Activated gamma-delta T cell (primary cell): ENCODE results near the gene NUP214.
A peak's percentile ranks its signal among the peaks of the same experiment; 100 is the strongest.
"Not testable (repeated sequence)": the region's sequence is repeated elsewhere in the genome, so short reads cannot be mapped to it uniquely, and the experiment has no call there.

Experiments used
- DNase-seq: peaks from one replicate; lab custom pipeline; 2025; lab: John Stamatoyannopoulos, UW

Gene NUP214

DNA sequence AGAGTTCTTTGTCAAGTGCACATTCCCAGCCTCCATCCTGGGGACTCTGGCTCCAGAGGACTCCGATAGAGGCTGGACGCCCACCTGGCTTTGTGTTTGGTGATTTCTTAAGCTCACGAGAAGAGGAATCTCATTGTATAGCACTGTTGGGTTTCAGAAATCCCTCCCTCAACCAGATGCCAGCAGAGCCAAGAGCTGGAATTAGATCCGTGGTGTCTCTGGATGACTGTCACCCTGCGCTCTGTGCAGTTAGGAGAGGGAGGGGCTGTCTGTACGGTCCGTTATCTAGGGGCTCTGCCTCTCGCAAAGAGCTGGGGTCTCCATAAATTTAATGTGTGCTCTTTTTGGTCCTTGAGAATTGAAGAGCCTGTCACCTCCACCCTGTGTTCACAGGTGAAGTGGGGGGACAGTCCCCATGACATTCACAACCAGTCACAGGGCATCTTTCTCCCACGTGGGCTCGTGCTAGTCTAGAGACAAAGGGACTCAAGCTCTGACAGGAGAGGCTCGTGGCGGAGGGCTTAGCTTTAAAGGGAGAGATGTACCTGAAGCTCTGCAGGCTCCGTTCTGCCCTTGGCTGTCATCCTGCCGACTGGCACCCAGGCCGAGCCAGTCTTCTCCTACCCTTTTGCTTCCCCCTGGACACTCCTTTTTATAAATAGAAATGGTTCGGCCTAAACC lies 109.6 kb downstream of the NUP214 start:
- no peak for DNase-seq

GRCh38 chr9:131235480-131235851 lies 110.1 kb downstream of the NUP214 start:
- DNase-seq, result no peak

GRCh38 chr9:131236161-131236560 lies 110.8 kb downstream of the NUP214 start:
- no peak for DNase-seq

GRCh38 chr9:131236761-131237160 lies 111.4 kb downstream of the NUP214 start:
- DNase-seq, result no peak

GRCh38 chr9:131237291-131237690 lies 111.9 kb downstream of the NUP214 start:
- DNase-seq, result no peak

- DNase-seq, result peak; percentile 42
Observed at GRCh38 chr9:131237931-131238401, 112.6 kb downstream of the NUP214 start.

DNA sequence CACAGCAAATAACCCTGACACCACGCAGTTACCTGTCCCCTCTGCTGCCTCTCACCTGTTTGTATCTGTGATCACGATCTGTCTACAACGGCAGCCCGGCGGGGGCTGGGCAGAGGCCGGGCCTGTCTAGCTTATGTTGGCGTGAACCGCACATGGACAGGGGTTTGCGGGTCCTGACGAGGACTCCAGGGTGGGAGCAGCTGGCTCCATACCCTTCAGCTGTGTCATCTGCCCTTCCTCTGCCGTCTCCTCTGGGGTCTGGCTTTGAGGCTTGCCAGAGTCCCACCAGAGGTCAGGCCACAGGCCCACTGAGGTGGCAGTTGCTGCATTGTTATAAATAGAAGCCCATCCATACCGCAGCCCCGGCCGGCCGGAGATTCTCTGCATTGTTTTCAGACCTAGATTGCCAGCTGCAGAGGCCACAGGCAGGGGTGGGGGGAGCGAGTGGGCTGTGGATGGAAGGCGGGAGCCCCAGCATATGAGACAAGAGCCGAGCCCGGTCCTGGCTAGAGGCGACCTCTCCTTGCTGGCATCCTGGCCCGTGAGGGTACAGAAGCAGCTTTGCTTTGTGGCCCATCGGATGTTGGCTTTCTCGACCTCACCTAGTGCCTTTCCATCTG lies 113.1 kb downstream of the NUP214 start:
- no peak for DNase-seq

GRCh38 chr9:131239161-131239975 lies 114.0 kb downstream of the NUP214 start:
- DNase-seq, result no peak

GRCh38 chr9:131240047-131240921 lies 114.9 kb downstream of the NUP214 start:
- no peak for DNase-seq

GRCh38 chr9:131244331-131244730 lies 118.9 kb downstream of the NUP214 start:
- DNase-seq, result not testable (repeated sequence)

DNA sequence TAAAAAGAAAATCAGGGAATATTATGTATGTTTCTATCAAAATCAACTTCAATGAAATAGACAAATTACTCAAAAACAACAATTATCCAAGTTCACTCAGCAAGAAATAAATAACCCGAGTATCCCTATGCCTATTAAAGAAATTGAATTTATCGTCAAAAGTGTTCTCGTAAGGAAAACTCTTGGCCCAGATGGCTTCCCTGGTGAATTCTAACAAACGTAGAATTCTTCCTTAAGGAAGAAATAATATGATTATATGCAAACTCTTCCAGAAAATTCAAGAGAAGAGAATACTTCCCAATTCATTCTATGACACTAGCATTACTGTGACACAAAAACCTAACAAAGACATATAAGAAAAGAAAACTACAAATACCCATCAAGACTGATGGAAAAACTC lies 121.2 kb downstream of the NUP214 start:
- no peak for DNase-seq

DNA sequence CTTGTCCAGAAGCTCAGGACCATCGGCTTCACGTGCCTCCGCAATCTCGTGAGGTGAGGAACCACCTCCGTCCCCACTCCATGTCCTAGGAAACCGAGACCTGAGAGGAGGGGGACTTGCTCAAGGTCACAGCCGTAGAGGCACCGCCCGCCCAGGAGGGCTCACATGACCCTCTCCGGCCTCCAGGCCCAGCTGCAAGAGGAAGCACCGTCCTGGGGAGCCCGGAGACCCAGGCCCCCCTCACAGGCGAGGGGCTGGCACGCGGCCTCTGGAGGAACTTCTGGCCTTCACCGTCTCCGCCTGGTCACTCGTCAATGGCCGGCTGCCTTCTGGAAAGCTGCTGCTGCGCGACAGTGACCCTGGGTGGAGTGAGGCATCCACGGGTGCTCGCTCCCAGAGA lies 126.7 kb downstream of the NUP214 start:
- no peak for DNase-seq

DNA sequence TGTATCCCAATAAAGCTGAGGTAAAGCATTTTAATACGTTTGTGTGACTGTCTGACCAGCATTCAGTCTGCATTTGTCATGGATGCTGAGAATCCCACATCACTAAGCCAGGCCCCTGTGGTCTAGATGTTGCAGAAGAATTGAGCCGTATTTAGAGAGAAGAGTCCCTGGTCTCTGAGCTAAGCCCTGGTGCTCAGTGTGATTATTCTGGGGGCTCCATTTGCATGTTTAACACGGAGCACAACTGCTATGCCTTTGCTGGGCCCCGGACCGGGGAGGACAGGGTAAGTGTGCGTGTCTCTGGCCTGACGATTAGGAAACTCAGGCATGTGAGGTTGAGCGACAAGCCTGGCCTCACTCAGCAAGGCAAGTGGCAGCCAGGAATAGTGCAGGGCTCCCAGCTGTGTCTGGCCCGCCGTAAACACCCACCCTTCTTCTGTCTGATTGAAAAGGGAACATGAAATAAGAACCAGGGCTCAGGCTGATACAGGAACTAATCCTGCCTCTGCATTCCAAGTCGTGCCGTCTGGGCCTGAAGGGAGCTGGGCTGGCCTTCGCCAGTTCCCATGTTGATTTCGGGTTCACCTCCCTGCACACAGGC lies 128.6 kb downstream of the NUP214 start:
- no peak for DNase-seq

DNA sequence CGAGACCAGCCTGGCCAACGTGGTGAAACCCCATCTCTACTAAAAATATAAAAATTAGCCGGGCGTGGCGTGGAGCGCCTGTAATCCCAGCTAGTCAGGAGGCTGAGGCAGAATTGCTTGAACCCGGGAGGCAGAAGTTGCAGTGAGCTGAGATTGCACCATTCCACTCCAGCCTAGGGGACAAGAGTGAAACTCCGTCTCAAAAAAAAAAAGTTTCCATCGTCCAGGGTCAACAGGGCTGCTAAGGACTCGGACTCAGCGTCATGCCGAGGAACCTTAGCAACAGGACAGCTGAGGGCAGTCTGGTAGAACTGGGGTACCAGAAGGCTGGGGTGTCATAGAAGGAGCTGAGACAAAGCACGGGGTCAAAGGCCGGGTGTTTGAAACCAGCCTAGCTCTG lies 129.2 kb downstream of the NUP214 start:
- DNase-seq, result no peak

GRCh38 chr9:131255676-131256197 lies 130.4 kb downstream of the NUP214 start:
- DNase-seq, result no peak

- no peak for DNase-seq
Observed at GRCh38 chr9:131257266-131258025, 132.1 kb downstream of the NUP214 start.

GRCh38 chr9:131258186-131258585 lies 132.8 kb downstream of the NUP214 start:
- no peak for DNase-seq

GRCh38 chr9:131258698-131259431 lies 133.5 kb downstream of the NUP214 start:
- DNase-seq, result no peak

DNA sequence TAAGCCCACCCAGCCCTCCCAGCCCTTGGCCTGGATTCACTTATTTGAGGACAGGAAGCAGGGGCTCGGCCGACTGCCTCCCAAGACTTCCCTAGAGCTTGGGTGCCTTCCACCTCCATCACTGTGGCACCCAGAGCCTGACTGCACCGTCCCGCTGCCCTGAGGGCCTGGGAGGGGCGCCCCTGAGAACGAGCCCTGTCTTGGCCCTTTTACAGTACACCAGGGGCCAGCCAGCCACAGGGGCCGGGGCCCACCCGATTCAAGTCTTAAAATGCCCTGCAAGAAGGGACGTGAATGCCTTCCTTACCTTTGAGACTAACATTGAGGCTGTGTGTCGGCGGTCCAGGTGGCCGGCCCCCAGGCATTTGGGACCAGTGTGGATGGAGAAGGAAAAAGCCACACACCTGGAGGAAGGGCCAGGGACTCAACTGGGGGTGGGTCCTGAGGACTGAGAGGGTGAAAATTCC lies 134.1 kb downstream of the NUP214 start:
- no peak for DNase-seq
